ENCODE results near the gene NTMT1.
"Not testable (repeated sequence)": the region's sequence is repeated elsewhere in the genome, so short reads cannot be mapped to it uniquely, and the experiment has no call there.

The NTMT1 gene

DNA sequence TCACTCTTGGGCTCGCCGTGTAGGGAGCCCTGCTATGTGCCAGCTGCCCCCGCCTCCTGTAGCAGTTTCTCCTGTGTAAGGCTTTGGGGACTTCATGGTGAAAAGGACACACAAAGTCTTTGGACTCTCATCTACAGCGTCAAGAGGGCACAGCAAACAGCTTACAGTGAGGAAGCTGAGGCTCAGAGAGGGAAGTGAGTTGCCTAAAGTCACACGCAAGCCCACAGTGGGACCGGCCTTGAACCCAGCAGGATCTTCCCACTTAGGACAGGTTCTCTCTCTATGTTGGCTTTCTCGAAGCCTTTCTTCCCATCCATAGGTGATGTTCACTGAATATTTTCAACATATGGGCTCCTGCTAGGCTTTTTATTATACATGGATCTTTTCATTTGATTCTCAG is 29.7 kb downstream of the NTMT1 start:
- no peak for DNase-seq

DNA sequence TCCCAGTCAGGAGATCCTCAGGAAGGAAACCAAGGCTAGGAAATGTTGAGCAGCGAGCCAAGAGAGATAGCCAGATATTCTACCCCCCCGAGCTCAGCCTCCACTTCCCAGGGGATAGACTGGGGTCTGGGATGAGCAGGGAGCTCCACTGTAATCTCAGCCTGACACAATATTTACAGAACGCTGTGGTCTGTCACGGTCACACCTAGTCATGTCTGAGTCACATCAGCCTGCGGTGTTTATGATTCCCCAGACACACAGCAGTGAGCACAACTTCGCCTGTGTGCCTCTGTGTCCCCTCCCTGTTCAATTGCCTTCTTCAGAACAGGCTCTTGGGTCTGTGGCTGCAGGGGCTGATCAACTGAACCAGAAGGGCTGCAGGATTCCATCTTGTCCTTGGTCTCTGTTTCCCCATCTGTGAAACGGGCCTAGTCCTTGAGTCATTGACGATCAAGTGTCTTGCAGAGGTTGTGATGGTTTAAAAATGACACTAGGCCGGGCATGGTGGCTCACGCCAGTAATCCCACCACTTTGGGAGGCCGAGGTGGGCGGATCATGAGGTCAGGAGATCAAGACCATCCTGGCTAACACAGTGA is 30.9 kb downstream of the NTMT1 start:
- no peak for DNase-seq

DNA sequence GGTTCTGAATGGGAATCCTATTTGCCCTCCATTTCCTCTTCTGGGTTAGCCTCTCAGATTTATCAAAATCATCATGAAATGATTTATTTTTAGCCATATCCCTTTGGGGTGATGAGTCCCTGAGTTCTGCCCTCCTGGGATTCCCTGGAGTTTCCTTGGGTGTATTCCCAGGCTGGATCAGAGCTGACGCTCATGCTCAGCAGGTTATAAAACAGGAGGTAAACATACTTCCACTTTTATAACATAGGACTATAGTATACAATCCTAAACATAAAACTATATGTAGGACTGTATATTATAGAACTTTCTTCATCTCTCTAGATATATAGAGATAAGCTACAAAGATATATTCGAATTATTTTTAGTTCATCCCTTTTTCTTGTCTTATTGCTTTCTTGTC is 35.1 kb downstream of the NTMT1 start:
- DNase-seq, result no peak

DNA sequence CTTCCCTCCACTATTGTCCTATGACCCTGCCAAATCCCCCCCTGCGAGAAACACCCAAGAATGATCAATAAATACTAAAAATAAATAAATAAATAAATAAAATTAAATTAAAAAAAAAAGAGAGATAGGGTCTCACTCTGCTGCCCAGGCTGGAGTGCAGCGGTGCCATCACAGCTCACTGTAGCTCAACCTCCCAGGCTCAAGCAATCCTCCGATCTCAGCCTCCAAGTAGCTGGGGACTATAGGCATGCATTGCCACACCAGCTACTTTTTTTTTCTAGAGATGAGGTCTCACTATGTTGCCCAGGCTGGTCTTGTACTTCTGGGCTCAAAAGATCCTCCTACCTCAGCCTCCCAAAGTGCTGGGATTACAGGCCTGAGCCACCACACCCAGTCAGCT is 36.3 kb downstream of the NTMT1 start:
- DNase-seq, result not testable (repeated sequence)

DNA sequence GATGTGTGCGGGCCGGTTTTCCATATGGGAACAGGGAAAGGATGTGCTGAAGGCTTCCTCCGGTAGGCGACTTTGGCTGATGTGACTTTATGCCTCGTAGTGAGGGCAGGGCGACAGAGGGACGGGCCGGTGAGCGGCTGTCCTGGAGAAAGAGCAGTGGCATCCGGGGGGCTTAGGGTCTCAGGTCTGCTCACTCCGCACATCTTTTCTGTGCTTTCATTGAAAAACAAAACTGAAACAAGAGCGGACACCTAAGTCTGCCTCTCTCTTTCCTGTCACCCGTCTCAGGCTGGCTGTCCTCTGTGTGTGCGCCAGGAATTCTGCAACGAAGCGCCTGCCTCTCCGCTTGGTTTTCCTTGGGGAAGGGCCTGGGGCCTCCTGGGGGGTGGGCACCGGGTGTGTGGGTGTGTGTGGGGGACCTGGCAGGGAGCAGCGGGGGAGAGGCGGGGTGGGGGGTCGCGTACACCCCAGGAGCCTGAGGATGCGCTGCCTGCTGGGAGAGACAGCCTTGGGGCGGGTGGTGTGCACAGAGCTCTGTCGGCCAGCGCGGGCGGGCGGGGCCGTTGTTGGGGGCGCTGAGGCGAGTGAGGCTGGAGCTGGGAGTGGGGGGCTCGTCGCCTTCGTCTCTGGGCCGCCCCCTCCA is 38.9 kb downstream of the NTMT1 start:
- peak; percentile 61 for DNase-seq

DNA sequence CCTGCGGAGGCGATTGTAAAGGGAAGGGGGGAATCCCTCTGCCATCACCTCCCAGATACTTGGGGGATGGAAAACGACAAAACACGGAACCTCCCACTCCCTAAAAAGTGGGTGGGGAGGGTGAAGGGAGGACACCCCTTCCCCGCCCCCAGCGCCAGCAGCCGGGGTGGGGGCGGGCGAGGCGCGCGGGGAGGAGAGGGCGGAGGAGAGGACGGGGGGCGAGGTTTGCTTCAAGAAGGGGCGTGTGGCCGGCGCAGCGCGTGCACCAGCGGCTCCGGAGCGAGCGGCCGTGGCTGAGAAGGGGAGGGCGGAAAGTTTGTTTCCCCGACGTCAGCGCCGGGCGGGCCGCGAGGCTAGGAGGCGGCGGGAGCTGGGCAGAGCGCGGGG is 39.4 kb downstream of the NTMT1 start, which contains the start of gene PRRX2:
TSS of gene PRRX2 (plus strand) at position 259 of the 387 bp plus-strand sequence. CDS start 221 bp downstream, outside the sequence.
- DNase-seq, result peak; percentile 81

- DNase-seq, result peak; percentile 20
Observed at GRCh38 chr9:129665814-129666520, 40.0 kb downstream of the NTMT1 start.

DNA sequence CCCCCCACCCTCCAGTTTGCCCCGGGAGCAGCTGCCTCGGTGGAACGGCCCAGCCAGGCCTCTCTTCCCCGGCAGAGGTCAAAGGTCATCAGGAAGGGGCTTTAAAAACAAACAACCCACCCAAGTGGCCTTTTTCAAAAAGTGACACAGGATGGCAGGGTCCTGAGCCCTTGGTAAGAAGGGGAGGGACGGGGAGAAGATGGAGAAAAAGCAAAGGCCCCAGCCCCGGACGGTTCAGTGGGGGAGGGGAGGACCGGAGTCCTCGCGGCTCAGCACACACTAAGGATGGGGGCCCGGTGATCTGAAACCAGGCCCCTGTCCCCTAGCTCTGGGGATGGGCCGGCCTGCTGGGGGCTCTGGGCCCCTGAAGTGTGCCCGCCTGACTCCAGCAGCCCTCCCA is 40.6 kb downstream of the NTMT1 start:
- peak; percentile 18 for DNase-seq

DNA sequence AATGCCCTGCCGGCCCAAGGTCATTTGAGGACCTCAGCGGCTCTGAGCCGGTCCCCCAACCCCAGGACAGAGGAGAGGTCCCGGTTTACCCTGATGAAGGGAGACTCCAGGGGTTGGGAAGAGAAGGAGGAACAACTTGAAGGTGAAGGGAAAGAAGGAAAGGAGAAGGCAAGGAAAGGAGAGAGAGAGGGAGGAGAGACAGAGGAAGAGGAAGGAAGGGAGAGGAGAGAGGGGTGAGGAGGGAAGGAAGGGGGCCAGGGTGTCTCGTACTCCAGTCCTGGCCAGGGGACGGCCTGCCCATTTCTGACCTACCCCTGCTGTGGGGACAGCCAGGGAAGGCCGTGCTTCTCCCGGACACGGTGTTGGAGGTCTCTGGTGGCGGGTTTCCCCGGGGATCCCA is 41.4 kb downstream of the NTMT1 start:
- no peak for DNase-seq

DNA sequence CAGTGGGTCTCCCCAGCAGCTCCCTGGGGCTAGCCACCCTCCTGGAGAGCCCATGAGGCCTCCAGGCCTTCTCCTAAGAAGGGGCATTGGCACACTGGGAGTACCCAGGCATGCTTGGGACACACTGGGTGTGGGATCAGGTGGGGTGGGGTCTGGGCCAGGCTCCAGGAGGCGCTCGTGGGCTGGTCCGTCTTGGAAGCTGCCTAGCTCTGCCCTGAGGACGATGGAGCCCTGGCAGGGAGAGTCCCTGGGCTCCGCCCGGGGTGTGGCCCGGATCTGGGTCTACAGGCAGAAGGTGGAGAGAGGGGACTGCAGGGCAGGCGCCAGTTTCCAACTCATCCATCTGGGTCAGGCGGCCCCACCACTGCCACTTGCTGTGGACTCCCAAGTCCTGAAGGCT is 41.9 kb downstream of the NTMT1 start:
- DNase-seq, result no peak

DNA sequence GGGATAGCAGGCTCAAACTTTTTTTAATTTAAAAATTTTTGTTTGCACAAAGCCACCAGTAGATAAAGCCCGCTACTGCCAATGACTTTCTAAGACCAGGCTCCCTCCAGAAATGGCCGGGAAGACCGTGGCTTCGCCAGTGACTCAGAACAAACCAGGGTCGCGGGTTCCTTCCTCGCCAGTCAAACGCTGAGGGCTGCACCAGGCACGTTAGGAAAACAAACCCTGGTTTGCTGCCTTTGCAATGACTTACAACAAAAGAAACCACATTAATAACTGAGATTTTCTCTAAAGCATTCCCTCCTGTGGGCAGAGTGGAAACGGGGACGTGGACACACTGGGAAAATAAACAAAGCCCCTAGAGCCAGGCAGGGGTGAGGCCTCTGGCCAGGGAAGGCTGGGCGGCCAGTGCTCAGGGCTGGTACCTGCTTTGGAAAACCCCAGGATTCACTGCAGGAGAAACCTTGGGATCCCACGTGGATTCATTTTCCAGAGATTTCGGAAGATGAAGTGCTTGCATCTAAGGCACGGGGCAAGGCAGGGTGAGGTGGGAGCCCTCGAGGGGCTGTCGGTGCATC is 43.3 kb downstream of the NTMT1 start:
- DNase-seq, result no peak

- no peak for DNase-seq
Observed at GRCh38 chr9:129669946-129670345, 44.0 kb downstream of the NTMT1 start.

DNA sequence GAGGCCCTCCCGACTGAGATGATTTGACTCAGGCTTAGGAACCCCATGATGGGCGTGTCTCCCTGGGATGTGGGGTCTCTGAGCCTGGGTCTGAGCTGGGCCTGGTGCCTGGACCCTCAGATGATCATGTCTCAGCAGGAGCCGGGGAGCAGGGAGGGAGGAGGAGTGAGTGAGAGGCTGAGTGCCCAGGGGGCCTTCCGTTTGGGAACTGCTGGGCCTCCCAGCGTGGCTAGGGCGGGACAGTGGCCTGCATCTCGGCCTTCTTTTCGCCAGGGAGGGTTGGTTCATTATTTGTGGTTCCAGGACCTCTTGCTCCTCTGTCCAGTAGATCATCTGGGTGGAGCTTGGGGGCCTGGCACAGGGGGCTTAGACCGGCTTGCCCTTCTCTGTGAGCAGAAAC is 45.1 kb downstream of the NTMT1 start:
- DNase-seq, result no peak

DNA sequence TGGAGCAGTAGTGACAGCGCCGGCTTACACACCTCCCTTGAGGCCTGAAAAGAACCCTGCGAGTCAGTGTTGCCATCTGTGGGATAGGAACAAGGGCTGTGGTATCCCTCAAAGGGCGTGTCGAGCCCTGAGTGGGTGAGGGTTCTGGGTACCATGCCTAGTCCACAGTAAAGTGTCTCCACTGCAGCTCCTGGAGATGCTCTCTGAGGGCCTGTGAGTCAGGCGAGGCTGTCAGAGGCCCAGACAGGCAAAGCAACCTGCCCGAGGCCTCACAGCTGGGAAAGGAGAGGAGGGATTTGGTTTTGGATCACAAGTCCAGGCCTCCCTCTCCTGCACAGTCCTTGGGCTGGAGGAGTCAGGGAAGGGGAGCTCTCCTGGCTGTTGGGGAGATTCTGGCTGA is 45.6 kb downstream of the NTMT1 start:
- DNase-seq, result no peak

DNA sequence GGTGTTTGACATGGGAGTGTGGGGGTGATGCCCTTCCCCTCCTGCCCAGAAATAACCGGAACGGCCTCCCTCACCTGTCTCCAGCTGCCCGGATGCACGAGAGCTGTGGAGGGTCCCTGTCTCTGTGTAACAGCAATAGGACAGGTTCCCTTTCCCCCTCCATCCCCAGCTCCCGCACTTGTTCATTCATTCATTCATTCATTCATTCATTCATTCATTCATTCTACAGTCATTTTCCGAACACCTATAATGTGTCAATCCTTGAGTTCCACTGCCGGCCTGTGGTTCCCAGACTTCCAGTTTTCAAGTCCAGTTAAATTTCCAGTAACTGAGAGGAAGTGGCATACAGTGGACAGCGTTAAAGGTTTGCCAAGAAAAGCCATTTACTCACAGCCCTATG is 46.7 kb downstream of the NTMT1 start:
- no peak for DNase-seq

DNA sequence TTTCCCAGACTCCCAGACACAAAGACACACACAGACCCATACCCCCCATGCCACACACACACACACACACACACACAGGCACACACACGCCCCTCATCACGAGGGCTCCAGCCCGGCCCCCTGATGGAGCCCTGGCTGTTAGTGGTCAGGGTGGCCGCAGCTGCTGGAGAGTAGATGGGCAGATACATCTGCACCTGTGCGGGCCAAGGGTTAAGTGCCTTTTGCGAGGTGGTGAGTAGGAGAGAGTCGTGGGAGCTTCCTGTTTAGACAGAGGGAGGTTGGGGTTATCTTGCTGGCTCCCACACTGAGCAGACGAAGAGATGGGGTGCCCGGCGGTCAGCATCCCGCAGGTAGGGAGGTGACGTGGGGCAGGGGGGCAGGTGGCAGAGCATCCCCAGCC is 47.6 kb downstream of the NTMT1 start:
- no peak for DNase-seq

DNA sequence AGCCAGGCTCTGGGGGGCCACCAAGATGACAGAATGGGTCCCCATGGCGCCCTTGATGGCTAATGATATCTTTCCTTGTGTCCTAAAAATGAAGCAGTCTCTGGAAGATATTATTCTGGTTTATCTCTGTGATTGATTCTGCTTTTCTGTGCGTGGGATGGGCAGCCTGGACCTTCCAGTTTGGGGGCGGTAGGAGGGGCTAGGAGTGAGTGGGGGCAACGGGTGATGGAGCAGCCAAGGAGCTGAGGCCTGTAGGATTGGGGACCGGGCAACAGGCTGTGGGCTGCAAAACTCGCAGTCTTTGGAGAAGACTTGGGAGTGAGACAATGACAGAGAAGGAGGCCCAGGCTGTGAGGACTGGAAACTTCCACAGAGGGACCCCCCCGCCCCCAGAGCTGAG is 48.3 kb downstream of the NTMT1 start:
- no peak for DNase-seq

- DNase-seq, result peak; percentile 62
Observed at GRCh38 chr9:129675620-129676019, 49.7 kb downstream of the NTMT1 start.

- no peak for DNase-seq
Observed at GRCh38 chr9:129676287-129676686, 50.3 kb downstream of the NTMT1 start.

DNA sequence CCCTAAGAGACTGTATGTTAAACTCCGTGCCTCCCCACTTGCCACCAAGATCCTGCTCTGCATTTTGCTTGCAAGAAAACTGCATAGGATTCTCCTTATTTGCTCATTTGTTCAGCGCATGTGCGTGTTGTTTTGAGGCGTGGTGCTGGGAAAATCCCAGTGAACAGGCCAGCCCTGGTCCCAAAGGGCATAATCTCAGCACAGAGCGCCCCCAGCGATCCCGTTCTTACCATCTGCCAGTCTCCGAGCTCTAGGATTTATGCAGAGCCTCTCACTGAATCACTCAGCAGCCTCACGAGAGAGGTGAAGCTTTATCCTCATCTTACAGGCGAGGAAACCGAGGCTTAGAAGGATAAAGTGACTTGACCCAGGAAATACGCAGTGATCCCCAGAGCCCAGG is 51.0 kb downstream of the NTMT1 start:
- peak; percentile 60 for DNase-seq

GRCh38 chr9:129677456-129677855 is 51.5 kb downstream of the NTMT1 start:
- DNase-seq, result peak; percentile 77

DNA sequence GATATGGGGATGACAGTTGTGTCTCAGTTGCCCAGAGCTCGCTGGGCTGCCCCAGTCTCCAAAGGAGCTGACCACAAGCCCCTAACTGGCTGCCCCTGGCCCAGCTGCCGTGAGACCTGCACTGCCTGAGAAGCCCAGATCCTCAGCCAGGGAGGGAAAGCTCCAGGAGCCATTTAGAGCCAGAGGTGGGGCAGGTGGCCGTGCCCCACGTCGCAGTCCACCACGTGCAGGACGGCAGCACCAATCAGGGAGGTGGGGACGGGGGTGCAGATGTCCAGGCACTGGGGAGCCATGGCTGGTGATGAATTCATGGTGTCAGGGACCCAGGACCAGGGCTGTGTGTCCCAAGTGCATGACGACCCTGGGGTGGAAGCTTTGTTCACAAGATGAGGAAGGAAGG is 52.9 kb downstream of the NTMT1 start:
- no peak for DNase-seq

DNA sequence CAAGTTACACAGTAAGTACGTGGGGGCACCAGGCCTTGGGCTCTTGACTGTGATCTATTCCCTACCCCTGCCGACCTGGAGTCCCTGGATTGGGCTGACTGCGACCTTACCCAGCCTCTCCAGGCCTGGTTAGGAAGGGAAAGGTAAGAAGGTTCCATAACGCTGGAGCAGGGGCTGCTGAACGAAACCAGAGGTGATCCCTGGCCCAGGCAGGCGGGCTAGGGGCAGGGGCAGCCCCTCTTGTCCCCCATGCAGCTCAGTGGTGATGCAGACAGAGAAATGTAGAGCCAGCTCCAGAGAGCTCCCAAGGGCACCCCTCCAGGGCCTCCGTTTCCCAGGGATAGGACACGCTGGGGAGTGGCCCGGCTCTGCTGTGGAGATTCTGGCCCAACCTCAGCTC is 53.6 kb downstream of the NTMT1 start:
- no peak for DNase-seq

DNA sequence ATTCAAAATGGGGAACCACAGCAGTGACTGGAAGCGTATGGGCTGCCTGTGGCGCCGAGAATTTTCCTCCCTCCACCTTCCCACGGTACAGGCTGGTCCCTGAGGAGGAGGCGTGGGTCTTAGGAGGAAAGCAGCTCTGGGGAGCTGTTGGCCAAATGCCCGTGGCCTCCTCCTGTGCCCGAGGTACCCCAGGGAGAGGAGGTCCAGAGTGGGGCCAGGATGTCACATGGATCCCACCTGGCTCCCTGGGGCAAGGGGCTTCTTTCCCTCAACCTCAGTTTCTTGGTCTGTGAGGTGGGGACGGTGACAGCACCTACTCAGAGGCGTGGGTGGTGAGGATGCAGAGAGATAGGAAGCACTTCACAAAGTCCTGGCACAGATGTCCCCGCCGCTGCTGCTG is 56.0 kb downstream of the NTMT1 start:
- DNase-seq, result no peak
